ENCODE data around the gene SMARCA2. TPM values are rescaled to one million over a fixed set of nuclear protein-coding genes. Genes with fewer than 3 reads are reported as not detected.

The SMARCA2 gene
- total and polyA plus RNA-seq, 9 donors = 78.4 to 149 (median 95.6) TPM

- no peak for DNase-seq
- no peaks in the 10 kb centered on the region for H3K9me3 ChIP-seq (replicated peaks; ENCODE audit: control insufficient read depth, low read depth, low read length)
- H3K4me3 ChIP-seq (ENCODE audit: low read length) = no peak overlapping the region
- peaks cover 50% of the 10 kb centered on the region for H3K36me3 ChIP-seq (ENCODE audit: control insufficient read depth, insufficient read depth, low read length)
- peaks cover 9% of the 10 kb centered on the region for H3K4me1 ChIP-seq (ENCODE audit: control insufficient read depth, insufficient read depth, low read length)
- WGBS (ENCODE audit: insufficient coverage) = 93% methylated on average over 2 of the region's 3 CpGs
- no peaks in the 10 kb centered on the region for H3K27me3 ChIP-seq (ENCODE audit: control insufficient read depth, insufficient read depth, low read length)
- H3K27ac ChIP-seq (ENCODE audit: low read length) = no peak overlapping the region
Measured at GRCh38 chr9:2116073-2116472, 100.9 kb downstream of the SMARCA2 start.

- Histone ChIP-seq H3K36me3 (ENCODE audit: control insufficient read depth, insufficient read depth, low read length) (peaks cover 39% of the 10 kb centered on the region), H3K4me3 (ENCODE audit: low read length) (no peak overlapping the region), H3K27ac (ENCODE audit: low read length) (no peak overlapping the region), H3K4me1 (ENCODE audit: control insufficient read depth, insufficient read depth, low read length) (peaks cover 9% of the 10 kb centered on the region), H3K9me3 (replicated peaks; ENCODE audit: control insufficient read depth, low read depth, low read length) (no peaks in the 10 kb centered on the region), H3K27me3 (ENCODE audit: control insufficient read depth, insufficient read depth, low read length) (no peaks in the 10 kb centered on the region)
- no peak for DNase-seq
- 71% methylated on average over 4 of the region's 6 CpGs for WGBS (ENCODE audit: insufficient coverage)
Measured at GRCh38 chr9:2117527-2117926, 102.4 kb downstream of the SMARCA2 start.

- Histone ChIP-seq H3K4me1 (ENCODE audit: control insufficient read depth, insufficient read depth, low read length) (peaks cover 9% of the 10 kb centered on the region), H3K4me3 (ENCODE audit: low read length) (no peak overlapping the region), H3K27ac (ENCODE audit: low read length) (peak overlapping the region; percentile 59), H3K9me3 (replicated peaks; ENCODE audit: control insufficient read depth, low read depth, low read length) (no peaks in the 10 kb centered on the region), H3K36me3 (ENCODE audit: control insufficient read depth, insufficient read depth, low read length) (peaks cover 40% of the 10 kb centered on the region), H3K27me3 (ENCODE audit: control insufficient read depth, insufficient read depth, low read length) (no peaks in the 10 kb centered on the region)
- WGBS (ENCODE audit: insufficient coverage) = 62% methylated on average over 9 of the region's 9 CpGs
- peak; percentile 79 for DNase-seq
Measured at GRCh38 chr9:2119566-2119965, 104.4 kb downstream of the SMARCA2 start.

- no peak for DNase-seq
- H3K9me3 ChIP-seq (replicated peaks; ENCODE audit: control insufficient read depth, low read depth, low read length) = no peaks in the 10 kb centered on the region
- no CpG with 5 or more reads among the region's 3 CpGs for WGBS (ENCODE audit: insufficient coverage)
- no peaks in the 10 kb centered on the region for H3K27me3 ChIP-seq (ENCODE audit: control insufficient read depth, insufficient read depth, low read length)
- H3K4me3 ChIP-seq (ENCODE audit: low read length) = no peak overlapping the region
- H3K27ac ChIP-seq (ENCODE audit: low read length) = no peak overlapping the region
- peaks cover 9% of the 10 kb centered on the region for H3K4me1 ChIP-seq (ENCODE audit: control insufficient read depth, insufficient read depth, low read length)
- H3K36me3 ChIP-seq (ENCODE audit: control insufficient read depth, insufficient read depth, low read length) = peaks cover 40% of the 10 kb centered on the region
Measured at GRCh38 chr9:2120926-2121689, 106.0 kb downstream of the SMARCA2 start.

GRCh38 chr9:2122299-2122698, 107.2 kb downstream of the SMARCA2 start:
- no CpG with 5 or more reads among the region's 3 CpGs for WGBS (ENCODE audit: insufficient coverage)
- DNase-seq = no peak
- Histone ChIP-seq H3K27ac (ENCODE audit: low read length) (no peak overlapping the region), H3K9me3 (replicated peaks; ENCODE audit: control insufficient read depth, low read depth, low read length) (no peaks in the 10 kb centered on the region), H3K27me3 (ENCODE audit: control insufficient read depth, insufficient read depth, low read length) (no peaks in the 10 kb centered on the region), H3K4me1 (ENCODE audit: control insufficient read depth, insufficient read depth, low read length) (peaks cover 20% of the 10 kb centered on the region), H3K36me3 (ENCODE audit: control insufficient read depth, insufficient read depth, low read length) (peaks cover 42% of the 10 kb centered on the region), H3K4me3 (ENCODE audit: low read length) (no peak overlapping the region)

GRCh38 chr9:2125906-2126305, 110.8 kb downstream of the SMARCA2 start:
- peak; percentile 28 for DNase-seq
- peaks cover 27% of the 10 kb centered on the region for H3K4me1 ChIP-seq (ENCODE audit: control insufficient read depth, insufficient read depth, low read length)
- WGBS (ENCODE audit: insufficient coverage) = no CpG with 5 or more reads among the region's 2 CpGs
- H3K4me3 ChIP-seq (ENCODE audit: low read length) = no peak overlapping the region
- H3K36me3 ChIP-seq (ENCODE audit: control insufficient read depth, insufficient read depth, low read length) = peaks cover 36% of the 10 kb centered on the region
- no peaks in the 10 kb centered on the region for H3K9me3 ChIP-seq (replicated peaks; ENCODE audit: control insufficient read depth, low read depth, low read length)
- H3K27me3 ChIP-seq (ENCODE audit: control insufficient read depth, insufficient read depth, low read length) = no peaks in the 10 kb centered on the region
- peak overlapping the region; percentile 50 for H3K27ac ChIP-seq (ENCODE audit: low read length)

- DNase-seq = peak; percentile 93
- no peaks in the 10 kb centered on the region for H3K9me3 ChIP-seq (replicated peaks; ENCODE audit: control insufficient read depth, low read depth, low read length)
- no peak overlapping the region for H3K4me3 ChIP-seq (ENCODE audit: low read length)
- H3K27me3 ChIP-seq (ENCODE audit: control insufficient read depth, insufficient read depth, low read length) = no peaks in the 10 kb centered on the region
- H3K4me1 ChIP-seq (ENCODE audit: control insufficient read depth, insufficient read depth, low read length) = peaks cover 26% of the 10 kb centered on the region
- H3K36me3 ChIP-seq (ENCODE audit: control insufficient read depth, insufficient read depth, low read length) = peaks cover 34% of the 10 kb centered on the region
- 43% methylated on average over 4 of the region's 4 CpGs for WGBS (ENCODE audit: insufficient coverage)
- H3K27ac ChIP-seq (ENCODE audit: low read length) = peak overlapping the region; percentile 50
Measured at GRCh38 chr9:2126331-2126803, 111.2 kb downstream of the SMARCA2 start.

GRCh38 chr9:2127486-2127885, 112.3 kb downstream of the SMARCA2 start:
- Histone ChIP-seq H3K9me3 (replicated peaks; ENCODE audit: control insufficient read depth, low read depth, low read length) (no peaks in the 10 kb centered on the region), H3K4me3 (ENCODE audit: low read length) (no peak overlapping the region), H3K36me3 (ENCODE audit: control insufficient read depth, insufficient read depth, low read length) (peaks cover 32% of the 10 kb centered on the region), H3K27ac (ENCODE audit: low read length) (no peak overlapping the region), H3K27me3 (ENCODE audit: control insufficient read depth, insufficient read depth, low read length) (no peaks in the 10 kb centered on the region), H3K4me1 (ENCODE audit: control insufficient read depth, insufficient read depth, low read length) (peaks cover 26% of the 10 kb centered on the region)
- WGBS (ENCODE audit: insufficient coverage) = no CpG with 5 or more reads among the region's 1 CpG
- no peak for DNase-seq

GRCh38 chr9:2128141-2128540, 113.0 kb downstream of the SMARCA2 start:
- 75% methylated on average over 3 of the region's 3 CpGs for WGBS (ENCODE audit: insufficient coverage)
- no peak overlapping the region for H3K27ac ChIP-seq (ENCODE audit: low read length)
- DNase-seq = peak; percentile 42
- H3K4me1 ChIP-seq (ENCODE audit: control insufficient read depth, insufficient read depth, low read length) = peaks cover 26% of the 10 kb centered on the region
- H3K27me3 ChIP-seq (ENCODE audit: control insufficient read depth, insufficient read depth, low read length) = no peaks in the 10 kb centered on the region
- no peak overlapping the region for H3K4me3 ChIP-seq (ENCODE audit: low read length)
- H3K9me3 ChIP-seq (replicated peaks; ENCODE audit: control insufficient read depth, low read depth, low read length) = no peaks in the 10 kb centered on the region
- peaks cover 32% of the 10 kb centered on the region for H3K36me3 ChIP-seq (ENCODE audit: control insufficient read depth, insufficient read depth, low read length)

- Histone ChIP-seq H3K27me3 (ENCODE audit: control insufficient read depth, insufficient read depth, low read length) (no peaks in the 10 kb centered on the region), H3K27ac (ENCODE audit: low read length) (no peak overlapping the region), H3K9me3 (replicated peaks; ENCODE audit: control insufficient read depth, low read depth, low read length) (no peaks in the 10 kb centered on the region), H3K4me3 (ENCODE audit: low read length) (no peak overlapping the region), H3K36me3 (ENCODE audit: control insufficient read depth, insufficient read depth, low read length) (peaks cover 29% of the 10 kb centered on the region), H3K4me1 (ENCODE audit: control insufficient read depth, insufficient read depth, low read length) (peaks cover 26% of the 10 kb centered on the region)
- peak; percentile 25 for DNase-seq
- 36% methylated on average over 1 of the region's 1 CpG for WGBS (ENCODE audit: insufficient coverage)
Measured at GRCh38 chr9:2128618-2129017, 113.5 kb downstream of the SMARCA2 start.
